ENCODE data around the gene FABP3. TPM values are rescaled to one million over a fixed set of nuclear protein-coding genes. Genes with fewer than 3 reads are reported as not detected.

FABP3 gene
- total RNA-seq = not detected

DNA sequence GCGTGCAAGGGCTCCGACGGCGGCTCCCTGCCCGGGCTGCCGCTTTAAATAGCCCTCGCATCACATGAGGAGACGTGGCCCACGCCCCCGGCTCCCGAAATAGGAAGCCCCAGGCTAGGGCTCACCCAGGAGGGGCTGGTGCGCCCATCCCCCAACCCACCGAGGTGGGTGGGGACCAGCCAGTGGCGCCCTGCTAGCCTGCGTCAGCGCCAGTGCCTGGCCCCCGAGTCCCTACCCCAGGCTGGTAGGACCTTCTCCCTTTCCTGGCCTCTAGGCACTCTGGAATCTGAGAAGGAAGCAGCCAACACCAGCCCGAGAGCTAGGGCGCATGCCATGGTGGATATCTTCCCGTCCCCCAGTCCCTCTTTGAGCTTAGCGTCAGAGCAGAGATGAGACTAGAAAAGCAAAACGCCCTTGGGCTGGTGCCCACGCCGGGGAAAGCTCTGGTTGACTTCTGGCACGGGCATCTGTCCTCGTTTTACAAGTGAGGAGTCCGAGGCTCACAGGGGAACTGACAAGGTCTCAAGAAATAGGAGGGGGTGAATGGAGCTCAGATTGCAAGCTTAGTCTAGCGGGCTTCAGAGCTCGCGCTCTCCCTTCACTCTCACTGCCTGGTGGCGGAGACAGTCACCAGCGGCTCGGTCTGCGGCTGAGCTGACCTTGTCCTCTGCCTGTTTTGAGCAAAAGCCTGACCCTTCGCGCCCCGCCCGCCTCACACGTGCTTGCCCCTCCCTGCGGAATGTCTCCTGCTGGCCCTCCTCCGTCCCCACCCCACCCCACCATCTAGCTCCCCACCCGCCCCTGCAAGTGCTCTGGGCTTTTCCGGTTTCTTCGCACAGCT lies at the start of gene FABP3:
TSS of gene FABP3 (minus strand) at position 21 of the 841 bp plus-strand sequence. CDS start 62 bp downstream, outside the sequence.
- H3K27ac Mint-ChIP-seq = peak within 1 kb of the TSS in 1 of 2 donors; percentile 57

DNA sequence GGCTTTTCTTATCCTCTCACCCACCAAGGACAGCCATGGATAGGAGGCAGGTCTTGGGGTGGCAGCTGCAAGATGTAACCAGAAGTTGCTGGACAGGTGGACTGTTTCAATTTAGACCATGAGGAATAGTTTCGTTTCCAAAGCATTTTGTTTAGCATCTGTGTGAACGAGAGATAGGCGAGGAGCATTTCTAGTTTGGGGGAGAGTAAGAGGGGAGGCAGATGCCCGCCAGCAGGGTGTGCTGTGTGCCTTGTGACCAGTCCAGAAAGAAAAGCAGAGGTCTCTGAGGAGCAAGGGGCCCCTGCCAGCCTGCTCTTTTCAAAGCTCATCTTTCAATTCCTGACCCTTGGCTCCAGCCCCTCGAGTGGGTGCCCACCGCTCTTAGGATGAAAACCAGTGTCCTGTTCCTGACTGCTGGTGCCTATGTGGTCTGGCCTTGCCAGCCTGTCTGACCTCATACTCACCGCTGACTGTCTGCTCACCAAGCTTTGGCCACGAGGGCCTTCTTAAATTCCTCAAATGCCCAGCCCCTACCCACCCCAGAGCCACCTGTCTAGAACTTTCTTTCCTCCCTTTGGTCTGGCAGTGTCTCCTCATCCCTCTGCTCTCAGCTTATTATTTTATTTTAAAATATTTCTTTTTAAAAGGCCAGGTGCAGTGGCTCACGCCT lies 48.6 kb upstream of the FABP3 start:
- no peaks in the 10 kb centered on the region for H3K9me3 Mint-ChIP-seq
- H3K4me1 Mint-ChIP-seq (ENCODE audit: low read depth in 2 of 2) = peaks cover 10% of the 10 kb centered on the region in 2 donors
- peaks cover 16 to 24% of the 10 kb centered on the region in 2 donors for H3K27me3 Mint-ChIP-seq
- no peak overlapping the region for H3K4me3 Mint-ChIP-seq
- no peak for DNase-seq (ENCODE audit: low spot score)
- no peaks in the 10 kb centered on the region for H3K36me3 Mint-ChIP-seq
- ATAC-seq = no peak
- no peak overlapping the region for H3K27ac Mint-ChIP-seq

More for the DNA sequence above, at the start of gene FABP3:
- H3K4me3 Mint-ChIP-seq = peak within 1 kb of the TSS; percentile 56
- H3K4me1 Mint-ChIP-seq (ENCODE audit: low read depth in 2 of 2) = peaks cover 16 to 22% of the 10 kb centered on the region in 2 donors
- no peaks in the 10 kb centered on the region for H3K36me3 Mint-ChIP-seq
- no peaks in the 10 kb centered on the region for H3K9me3 Mint-ChIP-seq
- no peak for DNase-seq (ENCODE audit: low spot score)
- ATAC-seq = peak; percentile 40 to 69
- H3K27me3 Mint-ChIP-seq = no peaks in the 10 kb centered on the region

GRCh38 chr1:31420716-31421115 lies 47.8 kb upstream of the FABP3 start:
- DNase-seq (ENCODE audit: low spot score) (no peak), ATAC-seq (no peak)
- Mint-ChIP-seq H3K27me3 (peaks cover 16 to 30% of the 10 kb centered on the region in 2 donors), H3K4me3 (no peak overlapping the region), H3K9me3 (no peaks in the 10 kb centered on the region), H3K27ac (no peak overlapping the region), H3K36me3 (no peaks in the 10 kb centered on the region), H3K4me1 (ENCODE audit: low read depth in 2 of 2) (peaks cover 10% of the 10 kb centered on the region in 2 donors)

- Mint-ChIP-seq H3K4me3 (no peak overlapping the region), H3K4me1 (ENCODE audit: low read depth in 2 of 2) (peaks cover 11 to 12% of the 10 kb centered on the region in 2 donors), H3K36me3 (peaks cover 2% of the 10 kb centered on the region), H3K9me3 (no peaks in the 10 kb centered on the region), H3K27me3 (peaks cover 25 to 38% of the 10 kb centered on the region in 2 donors), H3K27ac (no peak overlapping the region)
- ATAC-seq (no peak), DNase-seq (ENCODE audit: low spot score) (no peak)
Observed at GRCh38 chr1:31418626-31419323, 45.9 kb upstream of the FABP3 start.

DNA sequence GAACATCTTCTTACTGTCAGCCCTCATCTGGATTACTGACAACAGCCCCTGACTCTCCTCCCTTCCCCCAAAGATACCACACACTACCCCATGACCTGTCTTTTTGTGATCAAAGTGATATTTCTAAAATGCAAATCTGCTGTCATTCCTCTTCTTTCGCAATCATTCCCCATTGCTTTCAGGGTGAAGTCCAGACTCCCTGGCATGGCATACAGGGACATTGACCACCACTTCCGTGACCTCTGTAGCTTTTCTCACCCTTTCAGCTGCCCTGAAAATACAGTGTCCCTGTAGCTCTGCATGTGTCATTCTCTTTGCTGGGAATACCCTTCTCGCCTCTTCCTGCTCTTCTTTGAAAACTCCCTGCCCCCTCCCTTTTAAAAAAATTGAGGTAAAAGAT lies 44.3 kb upstream of the FABP3 start:
- Mint-ChIP-seq H3K27me3 (peaks cover 29 to 35% of the 10 kb centered on the region in 2 donors), H3K4me1 (ENCODE audit: low read depth in 2 of 2) (peaks cover 6 to 7% of the 10 kb centered on the region in 2 donors), H3K4me3 (no peak overlapping the region), H3K9me3 (no peaks in the 10 kb centered on the region), H3K36me3 (peaks cover 6% of the 10 kb centered on the region), H3K27ac (no peak overlapping the region)
- DNase-seq (ENCODE audit: low spot score) = no peak
- ATAC-seq = no peak

DNA sequence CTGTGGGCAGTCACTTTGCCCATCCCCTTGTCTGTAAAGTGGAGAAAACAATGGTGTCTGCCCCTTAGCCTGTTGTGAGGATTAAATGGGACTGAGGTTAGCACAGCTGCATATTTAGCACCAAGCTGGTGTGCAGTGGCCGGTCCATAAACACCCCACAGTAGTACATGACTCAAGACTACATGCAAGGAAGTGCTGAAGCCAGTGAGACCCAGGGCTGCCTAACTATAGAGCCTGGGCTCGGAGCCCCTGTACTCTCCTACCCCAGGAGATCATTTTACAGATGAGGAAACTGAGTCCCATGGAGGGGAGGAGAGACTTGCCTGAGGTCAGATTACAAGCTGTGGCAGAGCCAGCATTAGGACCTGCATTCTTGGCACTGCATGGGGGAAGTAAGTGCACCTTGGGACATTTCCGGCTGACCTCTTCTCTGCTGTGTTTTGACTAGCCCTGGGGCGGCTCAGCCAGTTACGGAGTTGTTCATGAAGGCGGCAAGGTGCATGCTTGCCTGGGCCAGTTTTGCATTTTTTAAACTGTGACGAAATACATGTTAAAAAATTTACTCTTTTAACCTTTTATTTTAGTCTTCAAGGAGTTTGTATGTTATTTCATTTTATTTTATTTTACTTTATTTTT lies 43.3 kb upstream of the FABP3 start:
- DNase-seq (ENCODE audit: low spot score) (no peak), ATAC-seq (no peak)
- H3K27me3 Mint-ChIP-seq = peaks cover 39 to 42% of the 10 kb centered on the region in 2 donors
- H3K36me3 Mint-ChIP-seq = peaks cover 6% of the 10 kb centered on the region
- H3K4me3 Mint-ChIP-seq = no peak overlapping the region
- H3K27ac Mint-ChIP-seq = no peak overlapping the region
- peaks cover 6 to 8% of the 10 kb centered on the region in 2 donors for H3K4me1 Mint-ChIP-seq (ENCODE audit: low read depth in 2 of 2)
- H3K9me3 Mint-ChIP-seq = no peaks in the 10 kb centered on the region

DNA sequence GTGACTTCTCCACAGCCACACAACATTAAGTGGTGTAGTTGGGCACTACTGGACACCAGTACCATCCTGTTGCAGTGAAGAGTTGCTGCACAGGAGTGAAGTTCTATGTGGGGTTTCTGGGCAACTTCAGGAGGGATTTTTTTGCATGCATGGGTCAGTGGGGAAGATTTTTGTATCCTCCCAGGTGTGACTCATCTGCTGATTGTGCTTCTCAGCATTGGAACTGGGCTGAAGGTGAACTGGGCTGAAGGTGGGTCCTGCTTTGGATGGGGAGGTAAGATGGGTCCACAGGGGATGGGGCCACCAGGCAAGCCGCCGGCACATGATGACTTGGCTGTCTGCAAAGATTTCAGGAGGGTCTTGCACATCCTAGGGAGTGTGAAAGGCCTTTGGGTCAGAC lies 42.8 kb upstream of the FABP3 start:
- Mint-ChIP-seq H3K4me1 (ENCODE audit: low read depth in 2 of 2) (peaks cover 6 to 8% of the 10 kb centered on the region in 2 donors), H3K36me3 (peaks cover 6% of the 10 kb centered on the region), H3K4me3 (no peak overlapping the region), H3K9me3 (no peaks in the 10 kb centered on the region), H3K27ac (no peak overlapping the region), H3K27me3 (peaks cover 44 to 47% of the 10 kb centered on the region in 2 donors)
- no peak for DNase-seq (ENCODE audit: low spot score)
- no peak for ATAC-seq

- H3K9me3 Mint-ChIP-seq = no peaks in the 10 kb centered on the region
- peaks cover 47 to 49% of the 10 kb centered on the region in 2 donors for H3K27me3 Mint-ChIP-seq
- H3K4me3 Mint-ChIP-seq = no peak overlapping the region
- peaks cover 6% of the 10 kb centered on the region for H3K36me3 Mint-ChIP-seq
- H3K27ac Mint-ChIP-seq = no peak overlapping the region
- H3K4me1 Mint-ChIP-seq (ENCODE audit: low read depth in 2 of 2) = peaks cover 6 to 8% of the 10 kb centered on the region in 2 donors
- DNase-seq (ENCODE audit: low spot score) = no peak
- no peak for ATAC-seq
Observed at GRCh38 chr1:31414980-31415370, 42.1 kb upstream of the FABP3 start.

- Mint-ChIP-seq H3K27me3 (peaks cover 58 to 59% of the 10 kb centered on the region in 2 donors), H3K9me3 (no peaks in the 10 kb centered on the region), H3K36me3 (peaks cover 6% of the 10 kb centered on the region), H3K4me1 (ENCODE audit: low read depth in 2 of 2) (peaks cover 6 to 8% of the 10 kb centered on the region in 2 donors), H3K4me3 (peak overlapping the region; percentile 93), H3K27ac (no peak overlapping the region)
- no peak for DNase-seq (ENCODE audit: low spot score)
- peak; percentile 39 to 61 for ATAC-seq
Observed at GRCh38 chr1:31413405-31414001, 40.6 kb upstream of the FABP3 start.

DNA sequence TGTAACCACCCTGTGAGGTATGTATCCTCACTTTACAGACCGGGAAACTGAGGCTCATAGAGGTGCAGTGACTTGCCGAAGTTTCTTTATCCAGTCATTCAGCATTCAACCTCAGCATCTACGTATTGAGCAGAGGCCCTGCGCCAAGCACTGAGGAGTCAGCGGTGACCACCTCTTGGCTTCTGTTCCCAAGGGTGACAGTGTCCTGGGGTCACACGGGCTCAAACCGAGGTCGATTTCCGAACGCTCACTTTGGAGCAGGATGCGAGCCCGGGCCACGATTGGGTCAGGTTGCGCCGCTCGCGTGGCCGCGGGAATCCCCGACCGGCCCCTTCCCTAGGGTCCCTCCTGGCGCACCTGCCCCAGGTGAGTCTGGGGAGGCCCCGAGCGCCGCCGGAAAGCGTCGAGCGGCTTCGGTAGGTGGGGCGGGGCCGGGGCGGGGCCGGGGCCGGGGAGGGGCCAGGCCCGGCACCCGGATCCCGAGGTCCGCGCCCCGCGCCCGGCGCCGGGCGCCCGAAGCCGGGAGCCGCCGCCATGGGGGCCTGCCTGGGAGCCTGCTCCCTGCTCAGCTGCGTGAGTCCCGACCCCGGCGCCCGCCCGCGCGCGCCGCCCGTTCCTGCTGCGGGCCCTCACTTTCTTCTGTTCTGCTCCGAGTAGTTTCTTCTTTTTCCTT lies 40.0 kb upstream of the FABP3 start, which contains the start of gene SERINC2:
TSS of gene SERINC2 (plus strand) at position 482 of the 673 bp plus-strand sequence. CDS start at position 535, 53 bp downstream.
- Mint-ChIP-seq H3K27ac (no peak within 1 kb of the TSS), H3K9me3 (no peaks in the 10 kb centered on the region), H3K4me3 (peak within 1 kb of the TSS; percentile 93)

DNA sequence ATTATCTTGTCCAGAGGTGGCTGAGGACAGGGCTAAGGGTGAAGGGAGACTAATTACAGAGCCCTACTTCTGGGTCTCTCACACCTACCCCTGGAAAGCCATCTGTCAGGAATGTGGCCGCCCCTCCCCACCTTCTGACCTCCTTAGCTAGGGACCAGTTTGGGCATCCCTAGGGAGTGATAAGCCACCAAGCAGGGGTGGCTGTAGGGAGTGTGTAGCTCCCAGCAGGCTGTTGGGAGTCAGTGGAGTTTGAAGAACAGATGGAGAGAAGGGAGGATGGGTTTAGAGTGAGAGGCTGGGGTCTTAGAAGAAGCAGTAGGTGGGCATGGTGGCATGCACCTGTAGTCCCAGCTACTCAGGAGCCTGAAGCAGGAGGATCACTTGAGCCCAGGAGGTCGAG lies 39.3 kb upstream of the FABP3 start:
- no peak for DNase-seq (ENCODE audit: low spot score)
- Mint-ChIP-seq H3K27ac (no peak overlapping the region), H3K27me3 (peaks cover 56 to 59% of the 10 kb centered on the region in 2 donors), H3K4me1 (ENCODE audit: low read depth in 2 of 2) (peaks cover 6 to 8% of the 10 kb centered on the region in 2 donors), H3K9me3 (no peaks in the 10 kb centered on the region), H3K4me3 (peak overlapping the region; percentile 79), H3K36me3 (peaks cover 6% of the 10 kb centered on the region)
- no peak for ATAC-seq

More for the DNA sequence above, 40.0 kb upstream of the FABP3 start, which contains the start of gene SERINC2:
- ATAC-seq = peak; percentile 41 to 56
- no peak for DNase-seq (ENCODE audit: low spot score)
- H3K36me3 Mint-ChIP-seq = peaks cover 6% of the 10 kb centered on the region
- peaks cover 6 to 8% of the 10 kb centered on the region in 2 donors for H3K4me1 Mint-ChIP-seq (ENCODE audit: low read depth in 2 of 2)
- peaks cover 63 to 64% of the 10 kb centered on the region in 2 donors for H3K27me3 Mint-ChIP-seq

- H3K9me3 Mint-ChIP-seq = no peaks in the 10 kb centered on the region
- ATAC-seq = no peak
- peaks cover 6 to 8% of the 10 kb centered on the region in 2 donors for H3K4me1 Mint-ChIP-seq (ENCODE audit: low read depth in 2 of 2)
- H3K27me3 Mint-ChIP-seq = peaks cover 52 to 53% of the 10 kb centered on the region in 2 donors
- peaks cover 6% of the 10 kb centered on the region for H3K36me3 Mint-ChIP-seq
- DNase-seq (ENCODE audit: low spot score) = no peak
- H3K4me3 Mint-ChIP-seq = no peak overlapping the region
- no peak overlapping the region for H3K27ac Mint-ChIP-seq
Observed at GRCh38 chr1:31410871-31411270, 38.0 kb upstream of the FABP3 start.
